Forelimb muscle (tissue), 1 donor: Measurements from ENCODE around the gene EPHA4. TPM values are rescaled to one million over a fixed set of nuclear protein-coding genes. Genes with fewer than 3 reads are reported as not detected.

ENCODE experiments used
- DNase-seq: peaks from one replicate; pipeline ENCODE4 v3.0.0-alpha.2; 2013; ENCODE audit warnings: low read depth
- polyA plus RNA-seq: library from polyadenylated mRNA; unstranded; fragments of 120-200 nt; gene quantifications from one replicate; pipeline ENCODE4 v1.2.1, GENCODE V29; 2013; ENCODE audit not compliant: insufficient read length

EPHA4 gene
- polyA plus RNA-seq, result 8.7 TPM

GRCh38 chr2:221572219-221572820 is at the start of gene EPHA4:
Gene EPHA4 (minus strand): TSS chr2:221572304. CDS start chr2:221572248, 56 bp downstream.
- DNase-seq, result no peak

- DNase-seq, result no peak
Observed at GRCh38 chr2:221618007-221618406, 45.9 kb upstream of the EPHA4 start.

DNA sequence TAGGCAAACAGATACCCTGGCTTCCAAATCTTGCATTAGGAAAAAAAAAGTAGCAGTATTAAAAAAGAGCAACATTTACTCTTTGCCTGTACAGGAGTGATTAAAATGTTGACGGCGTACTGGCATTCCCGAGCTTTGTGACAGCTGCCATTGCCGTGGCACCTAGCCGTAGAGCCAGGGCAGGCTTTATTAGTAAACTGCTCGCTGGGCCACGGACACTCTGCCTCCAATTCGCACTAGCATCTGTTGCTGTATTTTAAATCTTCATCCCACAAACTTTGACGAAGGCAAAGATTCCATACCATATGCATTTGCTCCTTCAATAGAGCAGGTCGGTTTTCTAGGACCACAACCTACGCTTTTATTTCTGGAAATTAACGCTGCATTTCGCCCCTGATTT is 44.5 kb upstream of the EPHA4 start:
- DNase-seq, result no peak

DNA sequence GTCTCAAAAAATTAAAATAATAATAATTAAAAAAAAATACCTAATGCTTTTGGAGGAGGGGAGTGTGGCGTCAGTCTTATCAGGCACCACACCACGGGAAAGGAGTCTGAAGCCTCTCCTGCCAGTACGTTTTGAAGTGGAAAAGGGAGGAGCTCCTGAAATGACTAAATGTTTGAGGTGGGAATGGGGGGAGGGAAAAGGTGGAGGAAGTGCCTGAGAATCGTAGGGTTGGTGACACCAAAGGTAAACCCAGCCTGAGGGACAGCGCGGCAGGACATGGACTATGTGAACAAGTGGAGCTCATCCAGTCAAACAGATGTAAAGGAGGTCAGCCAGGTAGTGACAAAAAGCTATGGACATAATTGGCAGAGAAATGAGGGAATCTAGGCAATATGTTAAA is 42.2 kb upstream of the EPHA4 start:
- no peak for DNase-seq

- no peak for DNase-seq
Observed at GRCh38 chr2:221612800-221613199, 40.7 kb upstream of the EPHA4 start.

- DNase-seq, result no peak
Observed at GRCh38 chr2:221612161-221612560, 40.1 kb upstream of the EPHA4 start.

DNA sequence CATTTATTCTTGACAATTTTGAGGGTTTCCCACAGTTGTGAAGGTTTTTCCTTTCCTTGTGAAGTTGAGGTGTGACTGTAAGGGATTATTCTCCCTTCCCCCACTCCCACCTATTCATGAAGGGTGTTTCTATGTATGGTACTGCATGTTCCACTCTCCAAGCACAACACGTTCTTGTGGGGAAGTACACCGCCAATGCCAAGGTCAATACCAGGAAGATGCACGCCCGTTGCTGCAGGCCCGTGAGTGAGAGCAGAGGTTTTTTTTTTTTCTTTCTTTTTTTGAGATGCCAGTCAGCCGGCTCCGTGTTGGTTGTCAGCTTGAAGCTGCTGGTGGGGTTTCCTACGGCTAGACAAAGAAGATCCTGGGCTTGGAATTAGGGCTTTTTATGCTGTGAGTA is 38.6 kb upstream of the EPHA4 start:
- DNase-seq, result no peak

GRCh38 chr2:221610255-221610654 is 38.2 kb upstream of the EPHA4 start:
- no peak for DNase-seq

DNA sequence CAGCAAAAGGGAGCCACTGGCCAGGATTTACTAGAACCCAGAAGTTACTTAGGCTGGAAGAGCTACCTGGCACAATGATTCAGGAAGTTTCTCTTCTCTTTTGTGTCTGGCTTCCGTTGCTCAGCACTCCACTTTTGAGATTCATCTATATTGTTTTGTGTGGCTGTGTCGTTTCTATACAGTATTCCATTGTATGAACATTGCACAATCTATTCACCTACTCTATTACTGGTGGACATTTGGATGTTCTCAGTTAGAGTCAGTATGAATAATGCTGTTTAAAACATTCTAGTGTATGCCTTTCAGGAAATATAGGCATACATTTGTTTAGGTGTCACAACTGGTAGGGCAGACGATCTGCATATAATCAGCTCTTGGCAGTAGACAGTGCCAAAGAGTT is 36.3 kb upstream of the EPHA4 start:
- DNase-seq, result no peak

GRCh38 chr2:221606424-221606823 is 34.3 kb upstream of the EPHA4 start:
- no peak for DNase-seq

DNA sequence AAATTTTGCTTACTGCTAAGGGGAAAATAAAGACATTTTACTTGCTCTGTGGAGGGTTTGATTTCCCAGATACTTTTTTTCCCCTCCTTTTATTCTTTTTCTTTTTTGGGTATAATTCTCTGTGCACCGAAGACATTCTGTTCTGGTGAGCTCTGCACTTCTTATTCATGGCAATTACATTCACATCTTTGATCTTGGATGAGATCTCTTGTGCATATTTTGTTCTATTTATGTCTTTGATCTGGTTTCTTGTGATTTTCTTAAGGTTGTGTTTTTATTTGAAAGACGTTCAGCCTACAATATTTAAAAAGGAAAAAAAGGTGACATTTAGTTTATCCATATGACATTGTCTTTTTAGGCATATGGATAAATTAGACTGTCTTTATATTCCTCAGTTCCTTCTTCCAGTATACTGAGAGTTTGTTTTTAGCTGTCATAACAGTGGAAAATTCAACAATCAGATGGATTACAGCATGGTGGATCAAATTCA is 33.7 kb upstream of the EPHA4 start:
- DNase-seq, result no peak

GRCh38 chr2:221602938-221603337 is 30.8 kb upstream of the EPHA4 start:
- DNase-seq, result no peak

- no peak for DNase-seq
Observed at GRCh38 chr2:221601376-221601775, 29.3 kb upstream of the EPHA4 start.

DNA sequence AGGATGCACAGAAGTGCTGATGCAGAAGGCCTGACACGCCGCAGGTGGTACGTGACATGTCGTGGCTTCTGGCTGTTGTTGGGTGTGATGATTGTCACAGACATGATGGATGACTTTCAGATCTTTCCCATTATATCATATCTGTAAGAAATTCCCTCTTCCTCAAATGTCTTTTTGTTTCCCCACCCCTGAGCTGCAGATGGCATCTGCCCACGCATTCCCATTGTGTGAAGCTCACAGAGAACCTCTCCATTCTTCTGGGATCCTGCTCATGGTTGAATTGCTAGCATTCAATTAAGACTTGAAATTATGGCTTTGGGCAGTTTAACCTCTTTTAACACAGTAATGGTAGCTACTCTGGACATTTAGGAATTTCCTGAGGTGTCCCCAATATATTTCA is 28.3 kb upstream of the EPHA4 start:
- no peak for DNase-seq

DNA sequence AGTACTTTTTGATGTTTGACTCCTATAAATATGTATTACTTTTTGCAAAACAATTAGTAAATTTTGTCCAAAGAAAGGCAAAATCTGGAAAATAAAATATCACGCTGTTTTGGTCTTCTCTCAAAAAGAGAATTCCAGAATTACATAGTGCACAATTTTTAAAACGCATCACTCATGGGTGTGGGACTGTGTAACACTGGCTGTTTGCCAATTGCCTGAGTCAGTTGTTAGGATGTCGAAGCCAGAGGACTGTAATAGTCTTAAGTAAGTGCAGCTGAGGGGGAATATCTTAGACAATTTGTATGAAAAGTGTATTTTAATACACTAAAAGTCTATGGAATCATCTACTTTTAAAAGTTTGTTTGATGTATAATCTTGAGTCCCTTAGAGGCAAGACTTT is 24.1 kb upstream of the EPHA4 start:
- peak; percentile 57 for DNase-seq

DNA sequence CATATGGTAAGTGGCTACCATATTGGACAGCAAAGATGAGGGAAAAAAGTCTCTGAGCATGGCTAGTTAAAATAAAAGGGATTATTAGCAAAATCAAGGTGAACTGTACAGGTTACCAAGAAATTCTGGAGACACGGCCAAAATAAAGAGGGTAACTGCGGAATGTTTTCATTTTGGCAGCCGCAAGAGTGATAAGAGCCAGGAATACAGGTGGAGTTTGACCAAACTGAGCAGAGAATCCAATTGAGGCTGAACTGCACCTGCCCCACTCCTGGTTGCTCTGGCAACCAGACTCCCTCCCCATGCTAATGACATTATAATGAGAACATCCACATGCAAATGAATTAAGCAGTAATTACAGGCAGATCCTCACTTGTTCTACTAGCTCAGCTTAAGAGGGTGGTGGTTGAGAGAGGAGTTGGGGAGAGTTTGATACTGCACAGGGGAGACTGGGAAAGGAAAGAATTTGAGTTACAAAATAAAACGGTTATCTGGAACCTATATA is 18.8 kb upstream of the EPHA4 start:
- no peak for DNase-seq

GRCh38 chr2:221589696-221590095 is 17.6 kb upstream of the EPHA4 start:
- no peak for DNase-seq

GRCh38 chr2:221588306-221588985 is 16.3 kb upstream of the EPHA4 start:
- DNase-seq, result no peak

- DNase-seq, result no peak
Observed at GRCh38 chr2:221581986-221582385, 9.9 kb upstream of the EPHA4 start.

DNA sequence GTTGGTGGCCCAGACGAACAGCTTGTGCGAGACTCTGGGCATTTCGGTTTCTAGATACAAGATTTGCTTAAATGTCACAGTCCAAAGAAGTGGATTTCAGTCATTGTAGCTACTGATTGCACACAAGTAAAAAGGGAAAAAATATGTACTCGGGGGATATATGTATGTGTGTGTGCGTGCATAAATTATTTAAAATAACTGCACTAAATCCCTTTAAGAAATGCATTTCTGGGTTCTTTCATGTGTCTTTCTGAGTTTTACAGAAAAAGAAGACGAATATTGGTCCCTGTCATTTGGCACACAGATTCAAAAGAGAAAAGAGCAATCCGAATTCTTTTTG is 2.1 kb upstream of the EPHA4 start:
- no peak for DNase-seq

DNA sequence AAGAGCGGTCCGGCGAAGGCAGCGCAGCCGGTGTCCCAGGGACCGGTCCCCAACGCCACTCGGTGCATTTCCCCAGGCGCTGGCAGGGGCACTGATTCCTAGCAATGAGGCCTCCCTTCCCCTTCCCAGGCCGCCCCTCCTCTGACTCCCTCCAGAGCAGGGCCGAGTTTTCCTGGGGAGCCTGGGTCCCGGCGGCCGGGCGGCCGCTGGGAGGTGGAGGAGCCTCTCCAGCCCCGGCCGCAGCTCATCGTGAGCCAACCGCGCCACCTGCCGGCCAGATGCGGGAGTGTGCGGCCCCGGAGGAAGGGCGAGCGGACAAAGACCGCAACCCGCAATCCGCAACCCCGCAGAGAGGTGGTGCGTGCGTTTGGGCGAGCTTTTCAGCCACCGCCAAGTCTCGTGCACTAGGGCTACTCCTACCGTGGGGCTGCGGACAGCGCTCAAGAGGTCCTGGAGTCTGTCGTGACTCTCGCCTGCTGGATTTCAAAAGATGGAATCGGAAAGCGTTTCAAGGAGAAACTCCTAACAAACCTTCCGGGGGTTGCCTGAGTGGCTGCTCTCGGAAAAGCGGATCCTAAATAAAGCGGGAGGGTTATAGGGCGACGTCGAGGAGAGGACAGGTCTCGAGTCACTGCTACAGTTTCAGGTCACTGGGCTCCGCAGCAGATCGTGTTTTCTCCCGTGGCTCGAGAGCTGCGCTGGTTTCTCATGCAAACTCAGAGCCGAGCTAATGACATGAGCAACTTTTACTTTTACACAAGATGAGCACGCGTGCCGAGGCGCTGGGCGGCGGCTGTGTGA is 1.5 kb upstream of the EPHA4 start:
- no peak for DNase-seq

DNA sequence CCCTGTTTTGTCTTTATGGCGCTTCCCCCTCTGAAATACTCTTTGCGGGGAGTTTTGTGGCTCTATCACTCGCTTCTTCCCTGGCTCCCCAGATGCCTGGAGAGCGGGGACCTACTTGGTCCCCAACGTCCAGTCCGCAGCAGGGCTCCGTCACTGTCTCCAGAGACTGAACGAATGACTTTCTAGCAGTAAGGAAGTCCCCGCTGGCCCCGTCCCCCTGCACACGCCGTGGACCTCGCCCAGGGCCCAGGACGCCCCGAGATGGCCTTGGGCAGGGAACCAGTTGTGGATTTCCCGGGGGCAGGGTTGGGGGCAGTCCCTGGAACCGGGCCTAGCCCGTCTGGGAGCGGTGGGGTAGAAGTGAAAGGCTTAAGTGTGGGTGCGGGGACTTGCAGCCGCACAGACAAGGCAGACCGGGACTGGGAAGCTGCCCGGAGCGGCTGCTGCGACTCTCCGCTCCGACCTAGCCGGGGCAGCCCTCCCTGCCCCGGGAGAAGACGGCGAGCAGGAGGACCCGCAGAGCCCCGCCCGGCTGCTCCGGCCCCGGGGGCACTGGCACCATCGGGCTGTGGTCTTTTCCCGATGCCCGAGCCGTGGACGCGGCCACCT is 821 bp upstream of the EPHA4 start:
- DNase-seq, result no peak
